ENCODE measurements around the gene FGF5.
A peak's percentile ranks its signal among the peaks of the same experiment; 100 is the strongest.
"Not testable (repeated sequence)": the region's sequence is repeated elsewhere in the genome, so short reads cannot be mapped to it uniquely, and the experiment has no call there.

FGF5 gene

GRCh38 chr4:80302616-80303223, 36.3 kb downstream of the FGF5 start:
- no peak for DNase-seq

- DNase-seq, result no peak
Measured at GRCh38 chr4:80305466-80305865, 39.0 kb downstream of the FGF5 start.

- DNase-seq, result no peak
Measured at GRCh38 chr4:80306260-80306659, 39.8 kb downstream of the FGF5 start.

GRCh38 chr4:80307183-80307735, 40.8 kb downstream of the FGF5 start:
- DNase-seq, result no peak

GRCh38 chr4:80307774-80308465, 41.5 kb downstream of the FGF5 start:
- no peak for DNase-seq

- no peak for DNase-seq
Measured at GRCh38 chr4:80308466-80308822, 42.0 kb downstream of the FGF5 start.

- DNase-seq, result no peak
Measured at GRCh38 chr4:80309294-80310004, 43.0 kb downstream of the FGF5 start.

- DNase-seq, result no peak
Measured at GRCh38 chr4:80311130-80311529, 44.7 kb downstream of the FGF5 start.

- no peak for DNase-seq
Measured at GRCh38 chr4:80312124-80312523, 45.7 kb downstream of the FGF5 start.

- no peak for DNase-seq
Measured at GRCh38 chr4:80313627-80314026, 47.2 kb downstream of the FGF5 start.

GRCh38 chr4:80315848-80316247, 49.4 kb downstream of the FGF5 start:
- DNase-seq, result not testable (repeated sequence)

- DNase-seq, result no peak
Measured at GRCh38 chr4:80321341-80321740, 54.9 kb downstream of the FGF5 start.

- DNase-seq, result no peak
Measured at GRCh38 chr4:80321776-80322175, 55.3 kb downstream of the FGF5 start.

- DNase-seq, result no peak
Measured at GRCh38 chr4:80322716-80323115, 56.3 kb downstream of the FGF5 start.

- no peak for DNase-seq
Measured at GRCh38 chr4:80324171-80324570, 57.7 kb downstream of the FGF5 start.

- DNase-seq, result no peak
Measured at GRCh38 chr4:80331693-80332092, 65.2 kb downstream of the FGF5 start.

GRCh38 chr4:80333121-80333520, 66.7 kb downstream of the FGF5 start:
- no peak for DNase-seq

GRCh38 chr4:80334568-80334967, 68.1 kb downstream of the FGF5 start:
- DNase-seq, result no peak

GRCh38 chr4:80335226-80335553, 68.7 kb downstream of the FGF5 start:
- no peak for DNase-seq

- DNase-seq, result peak; percentile 49
Measured at GRCh38 chr4:80335554-80336358, 69.3 kb downstream of the FGF5 start, which contains the start of gene CFAP299. TSS of gene CFAP299 (plus strand) at chr4:80335730.

GRCh38 chr4:80336582-80336981, 70.1 kb downstream of the FGF5 start:
- DNase-seq, result no peak

GRCh38 chr4:80340036-80340435, 73.6 kb downstream of the FGF5 start:
- DNase-seq, result no peak

Measured in activated T-cell treated with anti-CD3 and anti-CD28 coated beads, Interleukin-2, amount 50 U/mL, for 1 hour (primary cell).